GM12875 (cell line): ENCODE measurements around the gene ACTR2.

Experiments
- H3K4me3 ChIP-seq: one replicate; pipeline ENCODE4 v1.5.1; 2011; ENCODE audit warnings: low read depth, low read length, control low read depth
- CTCF ChIP-seq: IDR thresholded peaks from 2 replicates; pipeline ENCODE4 v1.5.1; 2011; ENCODE audit warnings: low read depth, mild to moderate bottlenecking, control low read depth, inconsistent platforms, low read length, moderate library complexity, borderline replicate concordance; ENCODE audit not compliant: insufficient read depth

Gene ACTR2

DNA sequence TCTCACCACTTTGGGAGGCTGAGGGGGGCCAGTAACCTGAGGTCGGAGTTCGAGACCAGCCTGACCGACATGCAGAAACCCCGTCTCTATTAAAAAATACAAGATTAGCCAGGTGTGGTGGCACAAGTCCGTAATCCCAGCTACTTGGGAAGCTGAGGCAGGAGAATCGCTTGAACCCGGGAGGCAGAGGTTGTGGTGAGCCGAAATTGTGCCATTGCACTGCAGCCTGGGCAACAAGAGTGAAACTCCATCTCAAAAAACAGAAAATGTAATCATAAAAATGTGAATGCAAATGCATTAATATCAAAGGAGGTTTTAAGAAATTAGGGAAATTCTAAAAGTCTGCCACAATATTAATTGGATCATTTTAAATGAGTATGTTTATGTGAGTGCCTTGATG is 45.7 kb downstream of the ACTR2 start:
- TF ChIP-seq CTCF = no peak
- no peak overlapping the region for H3K4me3 ChIP-seq

DNA sequence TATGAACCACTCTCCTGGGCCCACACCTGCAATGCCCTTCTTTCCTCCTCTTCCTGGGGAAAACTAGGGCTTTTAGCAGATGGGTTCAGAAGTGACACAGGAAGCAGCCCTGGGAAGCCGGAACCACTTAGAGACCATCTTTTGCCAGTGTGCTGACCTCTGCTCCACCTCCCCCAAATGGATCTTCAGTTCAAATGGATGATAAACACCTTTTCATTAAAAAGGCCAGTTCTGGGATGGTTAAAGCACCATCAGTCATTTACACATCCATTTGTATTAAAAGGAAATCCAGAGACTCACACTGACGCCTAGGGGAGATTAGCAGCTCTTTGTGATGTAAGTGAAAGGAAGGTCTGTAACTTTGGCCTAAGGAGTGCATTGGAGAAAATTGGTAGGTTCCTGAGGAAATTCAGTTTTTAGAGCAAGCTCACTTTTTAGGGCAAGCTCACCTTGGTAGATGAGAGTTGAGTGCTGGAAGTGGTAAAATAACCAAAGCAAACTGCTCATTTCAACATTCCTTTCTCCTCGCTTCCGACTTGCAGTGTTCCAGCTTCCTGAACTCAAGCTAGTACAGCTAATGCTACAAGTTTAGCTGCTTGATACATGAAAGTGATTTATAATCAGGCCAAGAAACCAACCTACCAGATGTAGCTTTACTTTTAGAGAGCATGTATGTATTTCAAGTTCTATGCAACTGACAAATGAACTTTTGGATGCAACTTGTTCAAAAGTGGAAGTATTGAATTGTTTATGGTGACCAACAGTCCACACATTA is 47.7 kb downstream of the ACTR2 start:
- TF ChIP-seq CTCF = no peak
- no peak overlapping the region for H3K4me3 ChIP-seq

DNA sequence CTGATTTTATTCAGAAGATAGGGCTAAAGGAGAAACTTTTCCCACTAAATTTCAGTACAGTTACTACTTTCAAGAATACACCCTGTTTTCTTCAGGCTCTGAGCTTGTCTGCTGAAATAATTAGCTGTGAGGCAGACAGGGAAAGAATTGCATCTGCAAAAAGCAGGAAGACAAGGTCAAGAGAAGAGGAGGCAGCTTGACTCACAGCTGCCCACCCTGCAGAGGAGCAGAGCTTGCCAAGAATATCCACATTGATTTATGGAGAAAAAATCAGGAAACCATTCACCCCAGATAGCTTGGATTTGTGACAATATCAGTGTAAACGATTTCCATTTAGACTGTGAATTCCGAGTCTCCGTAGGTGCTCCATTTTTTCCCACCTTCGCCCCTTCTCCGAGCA is 49.0 kb downstream of the ACTR2 start:
- H3K4me3 ChIP-seq = no peak overlapping the region
- no peak for TF ChIP-seq CTCF

DNA sequence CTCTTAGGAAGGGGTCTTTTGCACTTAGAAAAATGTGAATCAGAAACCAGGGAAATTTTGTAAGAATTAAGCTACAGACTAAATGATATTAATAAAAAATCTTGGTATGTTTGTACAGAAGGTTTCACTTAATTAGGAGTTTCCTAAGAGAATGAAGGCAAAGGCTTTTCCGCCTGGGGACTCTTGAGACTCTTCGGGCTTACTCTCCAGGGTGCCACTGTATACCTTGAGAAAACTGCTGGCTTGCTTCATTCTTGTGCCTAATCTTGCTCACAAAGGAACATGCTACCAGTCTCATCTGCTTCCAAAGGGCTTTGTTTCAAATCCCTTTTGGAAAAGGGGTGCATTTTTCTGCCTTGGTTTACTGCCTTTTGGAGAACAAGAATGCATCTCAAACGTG is 49.5 kb downstream of the ACTR2 start:
- no peak overlapping the region for H3K4me3 ChIP-seq
- no peak for TF ChIP-seq CTCF

DNA sequence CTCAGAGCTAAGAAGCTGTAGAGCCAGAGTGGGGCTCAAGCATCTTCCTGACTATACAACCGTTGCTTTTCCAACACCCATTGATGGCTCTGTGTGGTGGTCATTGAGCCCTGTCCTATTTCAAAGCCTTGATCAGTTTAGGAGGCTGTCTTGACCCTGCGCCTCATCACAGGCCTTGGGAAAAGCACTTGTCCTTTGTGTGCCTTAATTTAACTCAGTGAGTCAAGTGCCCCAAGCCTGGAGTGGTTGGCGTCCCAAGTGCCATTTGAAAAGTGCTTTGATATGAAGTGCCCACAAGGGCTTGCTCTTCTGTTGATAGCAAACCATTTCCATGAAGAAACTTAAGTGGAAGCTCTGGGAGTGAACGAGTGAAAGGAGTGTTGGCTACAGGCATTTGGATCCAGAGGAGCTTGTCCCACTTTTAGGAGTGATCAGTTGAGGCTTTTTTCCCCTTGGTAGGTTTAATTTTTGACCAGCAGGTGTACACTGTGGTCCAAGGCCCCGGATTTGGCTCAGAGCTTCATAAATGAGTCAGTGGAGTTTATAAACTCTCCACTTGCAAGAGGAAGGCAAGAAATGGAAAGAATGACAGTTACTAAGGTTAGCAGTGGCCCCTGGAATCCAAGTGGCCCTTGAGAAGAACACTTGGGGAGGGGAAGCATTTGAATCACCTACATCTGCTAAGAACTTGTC is 50.3 kb downstream of the ACTR2 start:
- H3K4me3 ChIP-seq = no peak overlapping the region
- no peak; the same call in 1 of the 2 replicates for TF ChIP-seq CTCF

- TF ChIP-seq CTCF = no peak
- no peak overlapping the region for H3K4me3 ChIP-seq
Measured at GRCh38 chr2:65278531-65278981, 50.9 kb downstream of the ACTR2 start.

GRCh38 chr2:65279756-65280155 is 52.1 kb downstream of the ACTR2 start:
- no peak overlapping the region for H3K4me3 ChIP-seq
- no peak for TF ChIP-seq CTCF
